A549 (cell line): Measurements from ENCODE around the gene CHPF.

Source experiments
- BCL3 ChIP-seq: fragments of >200 bp; sonication (Bioruptor Twin); formaldehyde crosslinking; IDR thresholded peaks from 3 replicates; pipeline ENCODE4 v1.6.1; 2016
- BHLHE40 ChIP-seq: IDR thresholded peaks from 2 replicates; pipeline ENCODE4 v1.6.1; 2012; ENCODE audit warnings: low read depth, low read length, inconsistent platforms
- CTCF ChIP-seq: fragments of >200 bp; sonication (Bioruptor Twin); formaldehyde crosslinking; IDR thresholded peaks from 3 replicates; pipeline ENCODE4 v1.5.1; 2016
- HOXB13 ChIP-seq: fragments of 250-450 bp; sonication (Bioruptor Pico); IDR thresholded peaks from 2 replicates; pipeline ENCODE4 v1.5.0; 2020; ENCODE audit warnings: low read depth, mild to moderate bottlenecking, moderate library complexity
- MAX ChIP-seq: IDR thresholded peaks from 2 replicates; pipeline ENCODE4 v1.6.1; 2012
- MYC ChIP-seq: IDR thresholded peaks from 2 replicates; pipeline ENCODE4 v1.6.1; 2012; ENCODE audit warnings: mild to moderate bottlenecking, inconsistent platforms, low read length, improper control_type of control experiment, borderline replicate concordance
- POLR2A ChIP-seq: IDR thresholded peaks from 2 replicates; pipeline ENCODE4 v1.6.1; 2012; ENCODE audit warnings: mild to moderate bottlenecking, low read length
- RAD21 ChIP-seq, 2 experiments: fragments of >200 bp in 1 of 2; sonication (Bioruptor Twin) in 1 of 2; formaldehyde crosslinking in 1 of 2; IDR thresholded peaks in 1 of 2; conservative IDR thresholded peaks in 1 of 2; 2 replicates in 1 of 2; 3 replicates in 1 of 2; pipeline ENCODE4 v1.6.1; 2012 to 2018; ENCODE audit warnings: inconsistent platforms in 1 of 2
- RARB ChIP-seq: fragments of 250-450 bp; sonication (Bioruptor Pico); IDR thresholded peaks from 2 replicates; pipeline ENCODE4 v1.8.0; 2021; ENCODE audit warnings: mild to moderate bottlenecking, moderate library complexity
- RCOR1 ChIP-seq: fragments of 150-350 bp; IDR thresholded peaks from 2 replicates; pipeline ENCODE4 v1.6.1; 2014; ENCODE audit warnings: antibody characterized with exemption, low read length, low read depth
- ZFP36 ChIP-seq: fragments of 450-650 bp; IDR thresholded peaks from 2 replicates; pipeline ENCODE4 v1.6.1; 2014; ENCODE audit warnings: borderline replicate concordance; ENCODE audit not compliant: partially characterized antibody

- TF ChIP-seq CTCF, result no peak
- no peak for TF ChIP-seq BHLHE40
- TF ChIP-seq POLR2A, result no peak
- no peak for TF ChIP-seq MAX
- TF ChIP-seq RARB (CRISPR knock-in tag), result no peak
- no peak for TF ChIP-seq ZFP36
- no peak for TF ChIP-seq HOXB13 (CRISPR knock-in tag)
- no peak for TF ChIP-seq MYC
- no peak for TF ChIP-seq RCOR1
- TF ChIP-seq RAD21 (conservative IDR thresholded peaks at IDR 0.05 in 1 of 2, IDR thresholded peaks at IDR 0.05 in 1 of 2), result no peak
- no peak for TF ChIP-seq BCL3
Measured at GRCh38 chr2:219517954-219518778, 25.4 kb downstream of the CHPF start.
